NCI-H748 treated with DMSO at 0.1 percent for 48 hours (cell line): ENCODE measurements around the gene SLC2A4RG.

Experiments
- DNase-seq: peaks from one replicate; lab custom pipeline; 2025; lab: John Stamatoyannopoulos, UW

Gene SLC2A4RG

GRCh38 chr20:63752411-63753101, 13.0 kb downstream of the SLC2A4RG start:
- no peak for DNase-seq

- DNase-seq = no peak
Observed at GRCh38 chr20:63753381-63753780, 13.8 kb downstream of the SLC2A4RG start.

GRCh38 chr20:63754008-63754407, 14.4 kb downstream of the SLC2A4RG start:
- DNase-seq = no peak

- no peak for DNase-seq
Observed at GRCh38 chr20:63755933-63756647, 16.5 kb downstream of the SLC2A4RG start.

- DNase-seq = no peak
Observed at GRCh38 chr20:63756648-63756991, 17.0 kb downstream of the SLC2A4RG start.

GRCh38 chr20:63758152-63758551, 18.6 kb downstream of the SLC2A4RG start:
- DNase-seq = no peak

GRCh38 chr20:63759377-63759901, 19.9 kb downstream of the SLC2A4RG start:
- no peak for DNase-seq

GRCh38 chr20:63765082-63765873, 25.7 kb downstream of the SLC2A4RG start:
- DNase-seq = no peak

GRCh38 chr20:63765902-63766301, 26.3 kb downstream of the SLC2A4RG start:
- DNase-seq = no peak

- DNase-seq = no peak
Observed at GRCh38 chr20:63766695-63767426, 27.3 kb downstream of the SLC2A4RG start.

- no peak for DNase-seq
Observed at GRCh38 chr20:63767456-63767855, 27.9 kb downstream of the SLC2A4RG start.

- no peak for DNase-seq
Observed at GRCh38 chr20:63767886-63768285, 28.3 kb downstream of the SLC2A4RG start.

GRCh38 chr20:63768591-63769515, 29.3 kb downstream of the SLC2A4RG start:
- DNase-seq = no peak

GRCh38 chr20:63769891-63770474, 30.4 kb downstream of the SLC2A4RG start:
- DNase-seq = no peak

GRCh38 chr20:63771046-63771707, 31.6 kb downstream of the SLC2A4RG start:
- DNase-seq = no peak

GRCh38 chr20:63772781-63773518, 33.4 kb downstream of the SLC2A4RG start:
- DNase-seq = no peak

- DNase-seq = no peak
Observed at GRCh38 chr20:63773571-63774241, 34.1 kb downstream of the SLC2A4RG start.

GRCh38 chr20:63774306-63774705, 34.7 kb downstream of the SLC2A4RG start:
- DNase-seq = no peak
